IMR-90 (cell line): Measurements from ENCODE around the gene FAM193A.

Source experiments
- BHLHE40 ChIP-seq: fragments of 150-350 bp; IDR thresholded peaks from 2 replicates; pipeline ENCODE4 v1.6.1; 2016; ENCODE audit warnings: mild to moderate bottlenecking, low read depth, low read length
- CEBPB ChIP-seq: IDR thresholded peaks from 2 replicates; pipeline ENCODE4 v1.6.1; 2012; ENCODE audit warnings: low read depth, low read length, improper control_type of control experiment
- CHD1 ChIP-seq: IDR thresholded peaks from 2 replicates; pipeline ENCODE4 v1.6.1; 2012; ENCODE audit warnings: low read depth, low read length, improper control_type of control experiment
- CTCF ChIP-seq: conservative IDR thresholded peaks from 2 replicates; pipeline ENCODE4 v1.5.1; 2012; ENCODE audit warnings: mild to moderate bottlenecking, low read depth, low read length, improper control_type of control experiment
- MAFK ChIP-seq: IDR thresholded peaks from 2 replicates; pipeline ENCODE4 v1.6.1; 2012; ENCODE audit warnings: low read depth, low read length, improper control_type of control experiment
- MXI1 ChIP-seq: IDR thresholded peaks from 2 replicates; pipeline ENCODE4 v1.6.1; 2012; ENCODE audit warnings: low read depth, mild to moderate bottlenecking, low read length, moderate library complexity, borderline replicate concordance
- NFE2L2 ChIP-seq: fragments of 150-350 bp; IDR thresholded peaks from 2 replicates; pipeline ENCODE4 v1.6.1; 2016; ENCODE audit warnings: low read depth, mild to moderate bottlenecking, low read length
- POLR2A ChIP-seq: IDR thresholded peaks from 2 replicates; pipeline ENCODE4 v1.6.1; 2012; ENCODE audit warnings: mild to moderate bottlenecking, low read depth, low read length
- RAD21 ChIP-seq: IDR thresholded peaks from 2 replicates; pipeline ENCODE4 v1.6.1; 2012; ENCODE audit warnings: low read length, improper control_type of control experiment
- RCOR1 ChIP-seq: IDR thresholded peaks from 2 replicates; pipeline ENCODE4 v1.6.1; 2012; ENCODE audit warnings: mild to moderate bottlenecking, low read length, improper control_type of control experiment; ENCODE audit not compliant: insufficient replicate concordance
- RFX5 ChIP-seq: IDR thresholded peaks from 2 replicates; pipeline ENCODE4 v1.8.0; 2012; ENCODE audit warnings: low read depth, mild to moderate bottlenecking, low read length, moderate library complexity
- SMC3 ChIP-seq: fragments of 150-350 bp; IDR thresholded peaks from 2 replicates; pipeline ENCODE4 v1.6.1; 2016; ENCODE audit warnings: low read depth, mild to moderate bottlenecking, antibody characterized with exemption, low read length, moderate library complexity

GRCh38 chr4:2552806-2553205, 16.4 kb downstream of the FAM193A start:
- TF ChIP-seq CTCF (no peak), CHD1 (no peak), MXI1 (no peak), POLR2A (no peak), RFX5 (no peak), MAFK (no peak), SMC3 (no peak), CEBPB (no peak), NFE2L2 (no peak), RCOR1 (no peak), RAD21 (no peak), BHLHE40 (no peak)
